CD14-positive monocyte (primary cell): Measurements from ENCODE around the gene SP6. TPM values are rescaled to one million over a fixed set of nuclear protein-coding genes. Genes with fewer than 3 reads are reported as not detected.

Source experiments
- DNase-seq, 3 donors: peaks; one replicate each; pipeline ENCODE4 v3.0.0-alpha.2; 2011 to 2022
- H2AFZ ChIP-seq: 2 replicates; pipeline ENCODE4 v1.6.0; 2012; ENCODE audit warnings: mild to moderate bottlenecking, low read depth, low read length, inconsistent platforms; ENCODE audit not compliant: insufficient read depth, poor library complexity, severe bottlenecking
- H3K27ac ChIP-seq, 2 donors: 1 replicate in 1 of 2; 2 replicates in 1 of 2; pipeline ENCODE4 v1.5.1; 2012 to 2013; ENCODE audit warnings: low read length in 2 of 2, control low read depth in 1 of 2, inconsistent platforms in 1 of 2, low read depth in 1 of 2, mild to moderate bottlenecking in 1 of 2
- H3K27me3 ChIP-seq, 2 donors: one replicate each; pipeline versions ENCODE4 v1.6.0 to v1.6.1; 2011 to 2013; ENCODE audit warnings: low read length in 2 of 2; ENCODE audit not compliant: control insufficient read depth in 2 of 2, insufficient read depth in 2 of 2
- H3K36me3 ChIP-seq, 2 donors: replicated peaks in 1 of 2; 1 replicate in 1 of 2; 2 replicates in 1 of 2; pipeline versions ENCODE4 v1.5.1 to v1.6.1; 2012 to 2013; ENCODE audit warnings: low read length in 2 of 2, control low read depth in 1 of 2, inconsistent platforms in 1 of 2, mild to moderate bottlenecking in 1 of 2; ENCODE audit not compliant: insufficient read depth in 2 of 2, control insufficient read depth in 1 of 2
- H3K4me1 ChIP-seq, 2 donors: 1 replicate in 1 of 2; 2 replicates in 1 of 2; pipeline versions ENCODE4 v1.5.1 to v1.6.1; 2012 to 2013; ENCODE audit warnings: low read length in 2 of 2, control low read depth in 1 of 2, inconsistent platforms in 1 of 2, mild to moderate bottlenecking in 1 of 2, moderate library complexity in 1 of 2; ENCODE audit not compliant: insufficient read depth in 2 of 2, control insufficient read depth in 1 of 2
- H3K4me2 ChIP-seq: replicated peaks from 2 replicates; pipeline ENCODE3; 2012; ENCODE audit warnings: low read length, moderate library complexity, mild to moderate bottlenecking; ENCODE audit not compliant: poor library complexity, severe bottlenecking; ENCODE audit errors: extremely low read depth
- H3K4me3 ChIP-seq, 3 experiments: fragments of 200-600 bp in 1 of 3; sonication (generic) in 1 of 3; replicated peaks in 1 of 3; 1 replicate in 2 of 3; 2 replicates in 1 of 3; pipeline ENCODE4 v1.5.1; 2011 to 2013; ENCODE audit warnings: low read length in 3 of 3, mild to moderate bottlenecking in 3 of 3, control low read depth in 2 of 3, low read depth in 2 of 3, inconsistent platforms in 1 of 3, moderate library complexity in 1 of 3
- H3K79me2 ChIP-seq: 2 replicates; pipeline ENCODE4 v1.6.0; 2012; ENCODE audit warnings: mild to moderate bottlenecking, control low read depth, inconsistent platforms, low read length, moderate library complexity; ENCODE audit not compliant: insufficient read depth
- H3K9ac ChIP-seq: 2 replicates; pipeline ENCODE4 v1.6.0; 2017; ENCODE audit warnings: low read length, mild to moderate bottlenecking; ENCODE audit not compliant: insufficient read depth, poor library complexity, severe bottlenecking
- H3K9me3 ChIP-seq, 2 donors: replicated peaks in 1 of 2; 1 replicate in 1 of 2; 2 replicates in 1 of 2; pipeline versions ENCODE4 v1.5.1 to v1.6.1; 2012 to 2013; ENCODE audit warnings: low read length in 2 of 2, control low read depth in 1 of 2; ENCODE audit not compliant: control insufficient read depth in 1 of 2, insufficient read depth in 1 of 2
- H4K20me1 ChIP-seq: 2 replicates; pipeline ENCODE4 v1.6.0; 2012; ENCODE audit warnings: mild to moderate bottlenecking, low read length, control low read depth, moderate library complexity; ENCODE audit not compliant: insufficient read depth
- H3K27ac Mint-ChIP-seq, 7 donors: one replicate each; pipeline ENCODE4 v1.8.0; 2020; ENCODE audit warnings: mild to moderate bottlenecking in 7 of 7, mixed read lengths in 7 of 7, moderate library complexity in 6 of 7, inconsistent platforms in 2 of 7
- H3K27me3 Mint-ChIP-seq, 3 donors: one replicate each; pipeline ENCODE4 v1.8.0; 2021 to 2022; ENCODE audit warnings: low read depth in 3 of 3, mild to moderate bottlenecking in 3 of 3, mixed read lengths in 3 of 3, moderate library complexity in 3 of 3, inconsistent platforms in 1 of 3
- H3K36me3 Mint-ChIP-seq, 2 donors: one replicate each; pipeline ENCODE4 v1.8.0; 2020; ENCODE audit warnings: mixed read lengths in 2 of 2, inconsistent platforms in 1 of 2, mild to moderate bottlenecking in 1 of 2
- H3K4me1 Mint-ChIP-seq: one replicate; pipeline ENCODE4 v1.8.0; 2020; ENCODE audit warnings: mild to moderate bottlenecking, mixed read lengths
- H3K4me3 Mint-ChIP-seq, 2 donors: one replicate each; pipeline ENCODE4 v1.8.0; 2020; ENCODE audit warnings: mild to moderate bottlenecking in 2 of 2, mixed read lengths in 2 of 2, moderate library complexity in 1 of 2
- H3K9me3 Mint-ChIP-seq, 7 donors: one replicate each; pipeline ENCODE4 v1.8.0; 2020 to 2022; ENCODE audit warnings: mixed read lengths in 7 of 7, mild to moderate bottlenecking in 6 of 7, moderate library complexity in 6 of 7, inconsistent platforms in 2 of 7
- WGBS: methylation state at CpG from one replicate; pipeline ENCODE4 v1.1.5; 2013; ENCODE audit warnings: missing lambda C conversion rate; ENCODE audit not compliant: insufficient coverage; 5-methylcytosine and 5-hydroxymethylcytosine counted together
- intact Hi-C, 2 donors: fragments of 100-400 bp; cut with micrococcal nuclease; formaldehyde crosslinking; loops; one replicate each; pipeline versions ENCODE4 v1.15.0 to v1.15.1; 2023
- polyA plus RNA-seq, 3 donors: library from polyadenylated mRNA; depleted of rRNA in 1 of 3; unstranded in 2 of 3; stranded (reverse) in 1 of 3; fragments of 300-500 nt in 2 of 3; fragments of >200 nt in 1 of 3; fragmentation: Illumina TruSeq in 2 of 3; gene quantifications; 1 replicate in 2 of 3; 2 replicates in 1 of 3; pipeline ENCODE4 v1.2.3, GENCODE V29; 2012 to 2021
- TF ChIP-seq, protein P1 (sequence below): fragments of 200-600 bp; IDR thresholded peaks from one replicate; pipeline ENCODE4 v1.8.0; 2022; ENCODE audit warnings: antibody characterized with exemption, mild to moderate bottlenecking

Gene SP6
- polyA plus RNA-seq, 3 donors, result 0.06 TPM; not detected in 2

DNA sequence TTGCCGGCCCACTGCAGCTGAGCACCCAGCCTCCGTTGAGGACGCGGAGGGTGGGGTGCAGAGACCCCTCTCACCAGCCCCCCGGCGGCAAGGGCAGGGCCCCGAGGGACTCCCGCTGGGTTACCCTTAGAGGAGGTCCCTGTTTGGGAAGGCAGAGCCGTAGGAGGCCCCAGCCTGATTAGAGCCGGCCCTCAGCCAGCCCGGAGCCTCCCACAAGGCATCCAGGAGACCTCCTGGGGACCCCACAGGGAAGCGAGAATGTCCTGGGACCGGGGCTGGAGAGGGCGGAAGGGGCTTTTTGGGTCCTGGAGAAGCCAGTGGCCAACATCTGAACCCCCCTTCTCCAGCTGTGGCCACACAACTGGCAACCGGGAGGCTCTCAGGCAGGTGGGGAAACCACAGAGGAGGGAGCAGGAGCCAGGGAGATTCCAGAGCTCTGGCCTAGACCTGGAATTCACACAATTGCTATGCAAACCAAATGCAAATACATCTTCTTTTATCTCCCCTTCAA lies 21.7 kb upstream of the SP6 start:
- Histone ChIP-seq H3K27me3 (peaks cover 24 to 30% of the 10 kb centered on the region in 2 donors), H3K36me3 (no peaks in the 10 kb centered on the region), H2AFZ (no peak overlapping the region), H3K9me3 (peaks cover 7% of the 10 kb centered on the region in 2 donors), H3K79me2 (no peaks in the 10 kb centered on the region), H3K27ac (no peak overlapping the region), H3K4me1 (no peaks in the 10 kb centered on the region), H3K4me2 (no peak overlapping the region), H3K4me3 (no peak overlapping the region), H3K9ac (no peak overlapping the region), H4K20me1 (no peaks in the 10 kb centered on the region)
- TF ChIP-seq, protein P1, sequence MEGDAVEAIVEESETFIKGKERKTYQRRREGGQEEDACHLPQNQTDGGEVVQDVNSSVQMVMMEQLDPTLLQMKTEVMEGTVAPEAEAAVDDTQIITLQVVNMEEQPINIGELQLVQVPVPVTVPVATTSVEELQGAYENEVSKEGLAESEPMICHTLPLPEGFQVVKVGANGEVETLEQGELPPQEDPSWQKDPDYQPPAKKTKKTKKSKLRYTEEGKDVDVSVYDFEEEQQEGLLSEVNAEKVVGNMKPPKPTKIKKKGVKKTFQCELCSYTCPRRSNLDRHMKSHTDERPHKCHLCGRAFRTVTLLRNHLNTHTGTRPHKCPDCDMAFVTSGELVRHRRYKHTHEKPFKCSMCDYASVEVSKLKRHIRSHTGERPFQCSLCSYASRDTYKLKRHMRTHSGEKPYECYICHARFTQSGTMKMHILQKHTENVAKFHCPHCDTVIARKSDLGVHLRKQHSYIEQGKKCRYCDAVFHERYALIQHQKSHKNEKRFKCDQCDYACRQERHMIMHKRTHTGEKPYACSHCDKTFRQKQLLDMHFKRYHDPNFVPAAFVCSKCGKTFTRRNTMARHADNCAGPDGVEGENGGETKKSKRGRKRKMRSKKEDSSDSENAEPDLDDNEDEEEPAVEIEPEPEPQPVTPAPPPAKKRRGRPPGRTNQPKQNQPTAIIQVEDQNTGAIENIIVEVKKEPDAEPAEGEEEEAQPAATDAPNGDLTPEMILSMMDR, result no peak
- DNase-seq, result no peak
- peaks cover 28 to 58% (median 32%) of the 10 kb centered on the region in 3 donors for H3K27me3 Mint-ChIP-seq
- peaks cover 3 to 8% (median 6%) of the 10 kb centered on the region in 7 donors for H3K9me3 Mint-ChIP-seq
- H3K36me3 Mint-ChIP-seq, result no peaks in the 10 kb centered on the region
- no peak overlapping the region for H3K27ac Mint-ChIP-seq
- 72% methylated on average over 15 of the region's 15 CpGs for WGBS
- H3K4me3 Mint-ChIP-seq, result peak overlapping the region in 1 of 2 donors; percentile 66
- intact Hi-C loops, result no loop called here
- H3K4me1 Mint-ChIP-seq, result peaks cover 12% of the 10 kb centered on the region

DNA sequence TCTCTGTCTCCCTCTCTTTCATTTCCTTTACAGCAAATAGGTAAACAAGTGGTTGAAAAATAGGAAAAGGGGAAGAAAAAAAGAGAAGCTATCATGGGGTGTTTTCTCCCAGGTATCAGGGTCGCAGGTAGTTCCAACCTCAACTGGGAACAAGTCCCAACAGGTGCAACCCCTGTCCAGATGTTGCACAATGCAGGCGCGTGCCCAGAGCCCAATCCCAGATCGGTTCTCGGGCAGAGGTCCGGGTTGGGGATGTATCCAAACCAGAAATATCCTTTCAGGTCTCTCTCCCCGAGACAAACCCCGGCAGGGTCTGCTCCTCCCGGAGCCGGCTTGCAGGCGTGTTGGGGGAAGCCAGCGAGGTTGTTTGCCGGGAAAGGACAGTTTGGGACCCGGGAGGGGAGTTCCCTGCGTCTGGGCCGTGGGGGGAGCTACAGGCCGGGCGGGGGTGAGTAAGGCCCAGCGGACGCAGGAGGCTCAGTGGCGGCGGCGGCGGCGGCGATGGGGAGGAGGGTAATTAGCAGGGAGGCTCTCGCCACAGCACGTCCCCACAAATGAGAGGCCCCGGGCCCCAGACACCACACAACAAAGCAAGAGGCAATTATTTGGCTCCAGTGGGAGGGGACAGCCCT lies 21.2 kb upstream of the SP6 start:
- DNase-seq, result no peak
- TF ChIP-seq, protein P1, result no peak
- Histone ChIP-seq H3K4me1 (no peaks in the 10 kb centered on the region), H3K27ac (no peak overlapping the region), H3K79me2 (no peaks in the 10 kb centered on the region), H3K4me3 (no peak overlapping the region), H3K27me3 (peaks cover 24 to 30% of the 10 kb centered on the region in 2 donors), H3K4me2 (no peak overlapping the region), H2AFZ (no peak overlapping the region), H4K20me1 (no peaks in the 10 kb centered on the region), H3K36me3 (no peaks in the 10 kb centered on the region), H3K9ac (no peak overlapping the region), H3K9me3 (peaks cover 7% of the 10 kb centered on the region in 2 donors)
- Mint-ChIP-seq H3K4me3 (peak overlapping the region in 1 of 2 donors; percentile 66), H3K36me3 (no peaks in the 10 kb centered on the region), H3K27ac (no peak overlapping the region), H3K9me3 (peaks cover 3 to 8% (median 6%) of the 10 kb centered on the region in 7 donors), H3K27me3 (peaks cover 28 to 61% (median 29%) of the 10 kb centered on the region in 3 donors), H3K4me1 (peaks cover 10% of the 10 kb centered on the region)
- intact Hi-C loops, result no loop called here
- WGBS, result 16% methylated on average over 15 of the region's 29 CpGs
